H9 (cell line): ENCODE results near the gene DLG2. TPM values are rescaled to one million over a fixed set of nuclear protein-coding genes. Genes with fewer than 3 reads are reported as not detected.

Experiments used
- DNase-seq: peaks from one replicate; pipeline ENCODE4 v3.0.0-alpha.2; 2017
- H2AFZ ChIP-seq: one replicate; pipeline ENCODE4 v1.6.1; 2013; ENCODE audit warnings: mild to moderate bottlenecking, low read length, control low read depth, moderate library complexity
- H2AK5ac ChIP-seq: 2 replicates; pipeline ENCODE4 v1.6.1; 2013; ENCODE audit warnings: low read length, control low read depth, mixed read lengths; ENCODE audit not compliant: insufficient read length
- H2BK120ac ChIP-seq: one replicate; pipeline ENCODE4 v1.6.1; 2013; ENCODE audit warnings: low read depth, mild to moderate bottlenecking, low read length, control low read depth, inconsistent platforms; ENCODE audit not compliant: poor library complexity, severe bottlenecking
- H2BK12ac ChIP-seq: 2 replicates; pipeline ENCODE4 v1.6.1; 2013; ENCODE audit warnings: low read length, control low read depth, mixed read lengths, low read depth; ENCODE audit not compliant: insufficient read length
- H2BK15ac ChIP-seq: 2 replicates; pipeline ENCODE4 v1.6.1; 2013; ENCODE audit warnings: low read depth, low read length, control low read depth
- H2BK20ac ChIP-seq: one replicate; pipeline ENCODE4 v1.6.1; 2013; ENCODE audit warnings: low read depth, mild to moderate bottlenecking, low read length, control low read depth, inconsistent platforms; ENCODE audit not compliant: poor library complexity, severe bottlenecking
- H2BK5ac ChIP-seq: 2 replicates; pipeline ENCODE4 v1.6.1; 2013; ENCODE audit warnings: low read length, control low read depth, mixed read lengths; ENCODE audit not compliant: insufficient read length
- H3K14ac ChIP-seq: 2 replicates; pipeline ENCODE4 v1.6.1; 2013; ENCODE audit warnings: low read length, control low read depth; ENCODE audit not compliant: insufficient read depth
- H3K18ac ChIP-seq: 2 replicates; pipeline ENCODE4 v1.6.1; 2013; ENCODE audit warnings: low read depth, mild to moderate bottlenecking, mixed read lengths, low read length, control low read depth; ENCODE audit not compliant: insufficient read length
- H3K23ac ChIP-seq: 2 replicates; pipeline ENCODE4 v1.6.1; 2013; ENCODE audit warnings: low read length, control low read depth, mixed read lengths, low read depth; ENCODE audit not compliant: insufficient read length
- H3K23me2 ChIP-seq: 2 replicates; pipeline ENCODE4 v1.6.1; 2013; ENCODE audit warnings: low read depth, mild to moderate bottlenecking, mixed read lengths, low read length, control low read depth; ENCODE audit not compliant: insufficient read length, poor library complexity, severe bottlenecking
- H3K27ac ChIP-seq: 2 replicates; pipeline ENCODE4 v1.5.1; 2013; ENCODE audit warnings: low read length, control low read depth, mixed read lengths, low read depth; ENCODE audit not compliant: insufficient read length
- H3K27me3 ChIP-seq: 2 replicates; pipeline ENCODE4 v1.6.1; 2013; ENCODE audit warnings: low read length, control low read depth, inconsistent platforms; ENCODE audit not compliant: insufficient read depth
- H3K4ac ChIP-seq: 2 replicates; pipeline ENCODE4 v1.6.1; 2013; ENCODE audit warnings: low read depth, mild to moderate bottlenecking, control low read depth, inconsistent platforms, low read length, moderate library complexity
- H3K4me1 ChIP-seq: 2 replicates; pipeline ENCODE4 v1.6.1; 2013; ENCODE audit warnings: low read length, control low read depth, inconsistent platforms; ENCODE audit not compliant: insufficient read depth
- H3K4me2 ChIP-seq: 2 replicates; pipeline ENCODE4 v1.6.1; 2013; ENCODE audit warnings: low read length, control low read depth, mixed read lengths; ENCODE audit not compliant: insufficient read length, insufficient read depth
- H3K56ac ChIP-seq: 2 replicates; pipeline ENCODE4 v1.6.1; 2013; ENCODE audit warnings: low read depth, mild to moderate bottlenecking, mixed read lengths, low read length, control low read depth; ENCODE audit not compliant: insufficient read length
- H3K79me1 ChIP-seq: 2 replicates; pipeline ENCODE4 v1.6.1; 2013; ENCODE audit warnings: low read depth, mild to moderate bottlenecking, moderate library complexity, low read length, control low read depth, inconsistent platforms; ENCODE audit not compliant: insufficient read depth, poor library complexity, severe bottlenecking
- H3K79me2 ChIP-seq: 2 replicates; pipeline ENCODE4 v1.6.1; 2013; ENCODE audit warnings: low read length, control low read depth, inconsistent platforms; ENCODE audit not compliant: insufficient read depth
- H3K9ac ChIP-seq: 2 replicates; pipeline ENCODE4 v1.6.1; 2013; ENCODE audit warnings: low read length, control low read depth, mixed read lengths; ENCODE audit not compliant: insufficient read length; ENCODE audit errors: extremely low read depth
- H3K9me3 ChIP-seq: one replicate; pipeline ENCODE4 v1.6.1; 2013; ENCODE audit warnings: low read depth, low read length, inconsistent platforms; ENCODE audit not compliant: control insufficient read depth
- H3T11ph ChIP-seq: one replicate; pipeline ENCODE4 v1.6.1; 2013; ENCODE audit warnings: mild to moderate bottlenecking, low read length, control low read depth, inconsistent platforms
- H4K20me1 ChIP-seq: one replicate; pipeline ENCODE4 v1.6.1; 2013; ENCODE audit not compliant: control insufficient read depth, insufficient read length, insufficient read depth
- H4K5ac ChIP-seq: 2 replicates; pipeline ENCODE4 v1.6.1; 2013; ENCODE audit warnings: low read depth, mild to moderate bottlenecking, mixed read lengths, low read length, control low read depth; ENCODE audit not compliant: insufficient read length
- H4K8ac ChIP-seq: replicated peaks from 2 replicates; pipeline ENCODE4 v1.6.1; 2013; ENCODE audit warnings: low read length, control low read depth, mixed read lengths, low read depth; ENCODE audit not compliant: insufficient read length
- H4K91ac ChIP-seq: 2 replicates; pipeline ENCODE4 v1.6.1; 2013; ENCODE audit warnings: low read depth, mild to moderate bottlenecking, moderate library complexity, mixed read lengths, low read length, control low read depth; ENCODE audit not compliant: insufficient read length
- H3K27ac Mint-ChIP-seq, 3 experiments: 2 replicates in 2 of 3; 3 replicates in 1 of 3; pipeline ENCODE4 v1.8.0; 2020 to 2021; ENCODE audit warnings: mixed read lengths in 3 of 3, mild to moderate bottlenecking in 1 of 3, moderate library complexity in 1 of 3
- H3K27me3 Mint-ChIP-seq: 2 replicates; pipeline ENCODE4 v1.8.0; 2021; ENCODE audit warnings: low read depth, mild to moderate bottlenecking, moderate library complexity, mixed read lengths
- H3K36me3 Mint-ChIP-seq, 3 experiments: 2 replicates in 2 of 3; 3 replicates in 1 of 3; pipeline ENCODE4 v1.8.0; 2020 to 2021; ENCODE audit warnings: low read depth in 3 of 3, mixed read lengths in 3 of 3; ENCODE audit not compliant: insufficient read depth in 1 of 3
- H3K4me1 Mint-ChIP-seq, 2 experiments: 2 replicates each; pipeline ENCODE4 v1.8.0; 2020; ENCODE audit warnings: mixed read lengths in 2 of 2
- H3K4me3 Mint-ChIP-seq, 2 experiments: 2 replicates in 1 of 2; 3 replicates in 1 of 2; pipeline ENCODE4 v1.8.0; 2020 to 2021; ENCODE audit warnings: mild to moderate bottlenecking in 2 of 2, mixed read lengths in 2 of 2, moderate library complexity in 1 of 2
- H3K9me3 Mint-ChIP-seq, 2 experiments: 2 replicates in 1 of 2; 3 replicates in 1 of 2; pipeline ENCODE4 v1.8.0; 2020; ENCODE audit warnings: mild to moderate bottlenecking in 2 of 2, mixed read lengths in 2 of 2, moderate library complexity in 1 of 2
- CTCF ChIP-seq: fragments of 200-600 bp; sonication (generic); conservative IDR thresholded peaks from 3 replicates; pipeline ENCODE4 v1.8.0; 2021; ENCODE audit warnings: antibody characterized with exemption, mild to moderate bottlenecking
- total RNA-seq: library from RNA; stranded (reverse); gene quantifications from 2 replicates; pipeline ENCODE4 v1.2.1, GENCODE V29; 2021

The DLG2 gene
- total RNA-seq, 1 experiment from 2014 or later = 8.0 TPM

- H2BK20ac ChIP-seq = no peak overlapping the region
- Mint-ChIP-seq H3K27me3 (no peaks in the 10 kb centered on the region), H3K4me3 (no peak overlapping the region), H3K4me1 (no peaks in the 10 kb centered on the region), H3K9me3 (no peaks in the 10 kb centered on the region), H3K27ac (no peak overlapping the region), H3K36me3 (no peaks in the 10 kb centered on the region)
- no peak overlapping the region for H2BK15ac ChIP-seq
- H2AK5ac ChIP-seq = no peak overlapping the region
- H3K4me2 ChIP-seq = no peak overlapping the region
- no peak overlapping the region for H2BK120ac ChIP-seq
- no peak overlapping the region for H3K9ac ChIP-seq
- no peak overlapping the region for H3K27ac ChIP-seq
- H4K91ac ChIP-seq = no peak overlapping the region
- TF ChIP-seq CTCF = peak; percentile 71
- no peaks in the 10 kb centered on the region for H3K79me1 ChIP-seq
- H4K8ac ChIP-seq = no peak overlapping the region
- H3K18ac ChIP-seq = no peak overlapping the region
- no peaks in the 10 kb centered on the region for H3K79me2 ChIP-seq
- H3K4me1 ChIP-seq = no peaks in the 10 kb centered on the region
- peak; percentile 36 for DNase-seq
- H3K9me3 ChIP-seq = no peaks in the 10 kb centered on the region
- no peak overlapping the region for H2AFZ ChIP-seq
- no peak overlapping the region for H4K5ac ChIP-seq
- no peak overlapping the region for H2BK5ac ChIP-seq
- H3K14ac ChIP-seq = no peak overlapping the region
- no peak overlapping the region for H3K23ac ChIP-seq
- no peak overlapping the region for H3T11ph ChIP-seq
- no peak overlapping the region for H2BK12ac ChIP-seq
- no peaks in the 10 kb centered on the region for H4K20me1 ChIP-seq
- H3K56ac ChIP-seq = no peak overlapping the region
- H3K4ac ChIP-seq = no peak overlapping the region
- H3K27me3 ChIP-seq = no peaks in the 10 kb centered on the region
- no peaks in the 10 kb centered on the region for H3K23me2 ChIP-seq
These were observed 1365.4 kb downstream of the DLG2 start for GRCh38 chr11:84261707-84262106.
